NCI-H187 (cell line): ENCODE measurements around the gene ATP2A3.

Source experiments
- DNase-seq, 2 experiments: peaks; one replicate each; lab custom pipeline; 2025; lab: John Stamatoyannopoulos, UW

ATP2A3 gene

GRCh38 chr17:3972931-3973330, 8.7 kb upstream of the ATP2A3 start:
- DNase-seq, result no peak

DNA sequence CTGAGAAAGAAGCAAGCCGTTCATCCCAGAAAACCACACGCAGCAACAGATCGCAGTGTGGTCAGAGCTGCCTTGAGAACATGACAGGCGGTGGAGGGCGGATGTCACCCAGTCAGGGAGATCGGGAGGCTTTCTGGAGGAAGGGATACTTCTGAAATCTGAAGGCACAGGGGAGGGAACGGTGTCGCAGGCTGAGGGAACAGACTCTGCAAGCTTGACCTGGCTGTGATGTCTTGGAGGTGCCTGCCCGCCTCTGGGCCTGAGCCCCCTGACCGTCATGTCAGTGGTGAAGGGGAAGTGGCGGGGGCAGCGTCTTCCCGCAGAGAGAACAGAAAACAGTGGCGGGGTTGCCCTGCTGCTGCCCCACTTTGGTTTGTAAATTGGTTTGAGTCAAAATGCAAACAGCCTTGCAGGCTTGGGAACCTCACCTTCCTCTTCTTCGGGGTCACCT, 8.1 kb upstream of the ATP2A3 start:
- DNase-seq, result no peak

- DNase-seq, result no peak
Measured at GRCh38 chr17:3970668-3971067, 6.4 kb upstream of the ATP2A3 start.

- no peak for DNase-seq
Measured at GRCh38 chr17:3969963-3970362, 5.7 kb upstream of the ATP2A3 start.

DNA sequence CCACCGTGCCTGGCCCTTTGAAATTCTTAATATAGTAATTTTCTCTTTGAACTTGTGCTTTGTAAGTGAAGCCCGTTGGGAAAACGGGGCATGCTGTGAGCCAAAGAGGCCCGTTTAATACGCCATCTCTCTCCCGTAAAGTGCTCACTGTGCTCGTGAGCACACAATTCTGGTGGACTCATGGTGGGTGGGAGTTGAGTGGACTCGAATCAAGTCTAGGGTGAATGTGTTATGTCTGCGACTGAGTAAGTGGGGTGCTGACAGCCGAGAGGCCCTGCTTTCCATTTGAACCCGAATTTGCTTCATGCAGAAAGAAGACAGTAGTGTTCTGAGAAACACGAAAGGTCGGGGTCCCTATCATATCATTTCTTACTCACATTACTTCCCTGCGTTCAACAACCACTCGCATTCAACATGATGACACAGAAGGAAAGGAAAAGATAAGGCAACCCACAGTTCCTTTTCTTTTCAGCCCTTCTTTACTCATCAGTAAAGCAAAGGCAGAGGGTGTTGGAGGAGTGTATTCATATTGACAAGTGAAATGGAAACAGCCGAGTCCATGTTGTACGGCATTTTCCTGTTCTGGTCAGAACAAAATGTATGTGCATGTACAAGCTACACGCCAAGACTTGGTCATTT, 4.8 kb upstream of the ATP2A3 start:
- no peak for DNase-seq

DNA sequence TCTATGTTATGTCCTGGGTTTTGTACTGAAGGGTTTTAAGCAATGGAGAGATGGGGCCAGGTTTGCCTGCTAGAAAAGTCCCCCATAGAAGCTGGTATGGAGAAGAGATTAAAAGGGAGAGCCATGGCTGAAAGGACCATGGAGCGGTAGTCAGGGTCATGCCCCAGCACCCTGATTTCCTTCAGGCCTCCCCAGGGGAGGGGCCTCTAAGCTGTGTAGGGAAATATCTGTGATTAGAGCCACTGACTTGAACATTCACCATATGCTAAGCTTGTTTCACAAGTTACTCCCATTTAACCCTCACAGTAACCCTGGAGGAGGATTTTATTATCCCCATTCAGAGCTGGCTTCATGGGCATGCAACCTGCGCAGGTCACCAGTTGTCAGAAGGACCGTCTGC, 3.8 kb upstream of the ATP2A3 start:
- no peak for DNase-seq

GRCh38 chr17:3966720-3967363, 2.6 kb upstream of the ATP2A3 start:
- no peak for DNase-seq

DNA sequence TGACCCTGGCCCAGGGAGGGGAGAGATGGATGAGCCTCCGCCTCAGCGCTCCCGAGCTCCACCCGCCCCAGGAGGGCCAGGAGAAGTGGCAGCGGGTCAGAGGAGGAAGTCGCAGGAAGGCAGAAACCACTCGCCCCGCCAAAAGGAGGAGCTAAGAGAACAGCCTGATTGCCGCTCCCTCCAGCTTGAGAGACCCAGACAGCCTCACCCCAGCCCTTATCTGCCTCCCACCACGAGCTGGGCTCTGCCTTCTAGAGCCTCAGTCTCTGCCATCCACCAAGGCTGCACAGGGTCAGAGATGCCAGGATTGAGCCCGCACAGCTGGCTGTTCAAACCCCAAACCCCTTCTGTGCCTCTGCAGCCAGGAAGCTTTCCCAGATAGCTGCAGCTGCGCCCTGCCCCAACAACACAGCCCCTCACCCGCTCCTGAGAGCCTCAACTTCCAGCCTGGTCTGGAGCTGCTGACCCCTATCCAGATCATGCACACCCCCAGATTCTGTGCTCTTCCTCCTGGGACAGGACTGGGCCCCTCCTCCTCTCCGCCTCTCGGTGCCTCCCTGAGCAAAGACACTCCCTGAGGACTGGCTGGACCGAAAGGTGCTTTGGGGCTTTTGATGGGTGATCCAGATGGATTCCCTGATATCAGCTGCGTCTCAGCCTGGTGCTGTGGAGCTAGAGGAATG, 1.0 kb upstream of the ATP2A3 start:
- DNase-seq, result peak in 1 of 2 experiments; percentile 7

DNA sequence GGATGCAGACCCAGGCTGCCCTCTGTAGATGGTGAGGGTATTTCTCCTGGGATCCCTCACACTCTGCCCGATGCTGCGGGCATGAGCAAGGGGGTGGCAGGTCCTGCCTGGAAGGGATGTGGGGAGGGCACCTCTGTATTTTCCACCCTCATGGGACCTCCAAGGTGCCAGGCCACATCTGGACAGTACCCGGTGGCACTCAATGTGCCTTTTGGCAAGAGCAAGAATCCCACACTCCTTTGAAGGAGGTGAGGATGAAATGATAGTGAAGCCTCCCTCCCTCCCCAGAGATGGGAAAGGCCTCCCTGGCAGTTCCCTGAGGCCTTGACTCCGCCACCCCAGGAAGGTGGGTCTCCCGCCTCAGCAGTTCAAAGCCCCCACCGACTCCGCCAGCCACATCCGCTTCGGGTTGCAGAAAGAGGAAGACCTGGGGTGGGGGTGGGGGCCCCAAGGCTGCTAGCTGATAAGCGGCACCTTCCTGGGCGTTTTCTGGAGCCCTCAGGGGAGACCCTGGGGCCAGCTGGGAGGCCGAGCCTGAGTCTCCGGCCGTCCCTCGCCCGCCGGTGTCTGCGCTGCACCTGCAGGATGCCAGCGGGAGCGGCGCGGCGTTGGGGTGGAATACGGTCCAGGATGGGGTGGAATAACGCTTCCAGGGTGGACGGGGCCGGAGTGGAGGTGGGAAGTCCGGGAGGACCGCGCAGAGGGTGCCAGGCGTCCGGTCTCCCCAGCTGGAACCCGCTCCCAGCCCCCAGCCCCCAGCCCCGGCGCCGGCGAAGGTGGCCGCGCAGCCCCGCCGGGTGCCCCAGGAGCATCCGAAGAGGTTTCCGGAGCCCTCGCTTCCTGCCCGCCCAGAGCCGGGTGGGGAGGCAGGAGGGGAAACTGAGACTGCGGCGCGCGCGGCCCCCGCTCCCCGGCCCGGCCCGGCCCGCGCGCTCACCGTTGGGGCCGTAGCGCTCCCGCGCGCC, 718 bp downstream of the ATP2A3 start:
- DNase-seq, result no peak

- no peak for DNase-seq
Measured at GRCh38 chr17:3962965-3963236, 1.3 kb downstream of the ATP2A3 start.

DNA sequence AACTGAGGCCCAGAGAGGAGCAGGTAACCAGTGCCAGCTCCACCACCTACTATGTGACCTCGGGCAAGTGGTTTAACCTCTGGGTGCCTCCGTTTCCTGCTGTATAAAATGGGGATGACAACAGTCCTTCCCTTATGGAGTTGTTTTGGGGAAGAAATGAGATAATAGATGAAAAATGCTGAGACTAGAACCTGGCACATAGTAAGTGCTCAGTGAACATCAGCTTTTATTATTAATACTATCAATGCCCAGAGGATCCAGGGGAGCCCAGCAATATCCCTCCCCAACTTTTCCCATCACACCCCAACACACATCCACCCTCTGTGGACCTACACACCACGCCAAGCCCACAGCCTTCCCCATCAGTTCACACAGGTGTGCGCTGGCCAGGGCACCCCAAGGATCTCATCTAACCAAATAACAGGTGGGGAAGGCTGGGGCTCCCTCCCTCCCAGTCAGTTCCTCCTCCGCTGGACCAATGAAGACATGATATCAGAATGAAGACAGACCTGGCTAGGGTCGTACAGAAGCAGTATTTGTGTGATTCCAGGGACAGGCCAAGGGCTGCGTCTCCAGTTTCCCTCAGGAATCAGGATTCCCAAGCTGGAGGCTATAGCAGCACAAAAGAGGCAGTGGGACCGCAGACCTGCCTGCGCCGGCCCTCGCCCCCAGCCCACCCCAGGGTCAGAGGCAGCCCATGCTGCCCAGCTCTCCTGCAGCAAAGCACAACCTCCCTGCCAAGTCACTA, 1.8 kb downstream of the ATP2A3 start:
- DNase-seq, result no peak

DNA sequence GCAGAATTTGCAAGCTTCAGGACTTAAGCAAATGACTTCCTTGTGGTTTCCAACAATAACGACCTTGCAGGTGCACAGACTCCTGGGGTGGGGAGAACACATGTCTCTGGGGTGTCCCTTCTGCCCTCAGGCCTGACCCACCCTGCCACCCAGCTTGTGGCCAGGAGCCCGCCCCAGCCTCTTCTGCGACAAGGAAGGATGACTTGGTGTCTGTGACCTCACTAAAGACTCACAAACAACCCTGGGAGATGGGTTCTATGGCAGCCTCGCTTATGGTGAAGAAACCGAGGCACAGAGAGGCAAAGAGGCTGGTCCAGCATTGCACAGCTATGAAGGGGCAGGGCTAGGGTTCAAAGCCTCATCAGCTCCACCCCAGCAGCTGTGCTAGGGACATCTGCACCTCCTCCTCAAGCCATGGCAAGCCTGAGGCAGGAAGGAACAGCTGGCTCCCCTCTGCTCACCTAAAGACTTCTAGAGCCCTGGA, 2.6 kb downstream of the ATP2A3 start:
- DNase-seq, result no peak

- DNase-seq, result no peak
Measured at GRCh38 chr17:3960764-3961163, 3.5 kb downstream of the ATP2A3 start.

GRCh38 chr17:3959921-3960601, 4.2 kb downstream of the ATP2A3 start:
- no peak for DNase-seq

- no peak for DNase-seq
Measured at GRCh38 chr17:3959295-3959899, 4.8 kb downstream of the ATP2A3 start.

GRCh38 chr17:3957735-3958599, 6.3 kb downstream of the ATP2A3 start:
- no peak for DNase-seq

GRCh38 chr17:3956983-3957382, 7.3 kb downstream of the ATP2A3 start:
- DNase-seq, result peak in 1 of 2 experiments; percentile 47

GRCh38 chr17:3956327-3956957, 7.8 kb downstream of the ATP2A3 start:
- no peak for DNase-seq

DNA sequence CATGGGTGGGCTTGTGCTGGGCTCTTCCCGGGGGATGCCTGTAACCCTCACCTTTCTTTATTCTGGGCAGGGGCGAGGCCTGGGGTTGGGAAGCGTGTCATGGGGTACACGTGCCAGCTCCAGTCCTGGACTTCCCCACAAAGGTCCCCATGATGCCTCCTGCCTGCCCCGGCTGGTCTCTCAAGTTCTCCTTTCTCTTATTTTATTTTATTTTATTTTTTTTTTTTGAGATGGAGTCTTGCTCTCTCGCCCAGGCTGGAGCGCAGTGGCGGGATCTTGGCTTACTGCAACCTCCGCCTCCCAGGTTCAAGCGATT, 8.6 kb downstream of the ATP2A3 start:
- no peak for DNase-seq
